ENCODE results near the gene GAS6.

The GAS6 gene

DNA sequence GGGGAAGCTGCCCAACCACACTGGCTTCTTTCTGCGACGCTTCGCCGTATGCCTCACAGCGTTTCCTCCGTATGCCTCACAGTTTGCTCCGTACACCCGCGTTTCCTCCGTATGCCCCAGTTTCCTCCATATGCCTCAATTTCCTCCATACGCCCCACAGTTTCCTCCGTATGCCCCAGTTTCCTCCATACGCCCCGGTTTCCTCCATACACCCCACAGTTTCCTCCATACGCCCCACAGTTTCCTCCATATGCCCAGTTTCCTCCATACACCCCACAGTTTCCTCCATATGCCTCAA, 22.6 kb downstream of the GAS6 start:
- Histone ChIP-seq H3K9ac (ENCODE audit: low read length) (no peak overlapping the region), H3K4me1 (ENCODE audit: low read length) (0 out of 2 replicates have a peak, but pooled peaks cover 6% of the 10 kb centered on the region), H3K79me2 (ENCODE audit: low read length) (peaks cover 91% of the 10 kb centered on the region), H3F3A (ENCODE audit: insufficient read depth, low read length) (peaks cover 27% of the 10 kb centered on the region), H3K4me2 (ENCODE audit: low read depth, low read length) (no peak overlapping the region), H3K9me2 (replicated peaks; ENCODE audit: insufficient read depth, low read length) (no peaks in the 10 kb centered on the region), H4K20me1 (ENCODE audit: insufficient read depth, low read length) (peaks cover 16% of the 10 kb centered on the region), H3K4me3 (ENCODE audit: low read length) (no peak overlapping the region), H3K36me3 (replicated peaks; ENCODE audit: insufficient read depth, low read length) (peaks cover 30% of the 10 kb centered on the region), H2AFZ (ENCODE audit: low read length) (no peak overlapping the region), H3K9me3 (replicated peaks; ENCODE audit: insufficient read depth, low read length) (no peaks in the 10 kb centered on the region), H3K27me3 (replicated peaks; ENCODE audit: insufficient read depth, low read length) (no peaks in the 10 kb centered on the region), H3K27ac (ENCODE audit: low read length) (no peak overlapping the region)
- DNase-seq: no peak
- TF ChIP-seq EZH2phosphoT487 (IDR thresholded peaks at IDR 0.05; ENCODE audit: low read length): no peak
- no peak for TF ChIP-seq CTCF (IDR thresholded peaks at IDR 0.05; ENCODE audit: low read length)
- no peak for TF ChIP-seq EZH2 (optimal IDR thresholded peaks at IDR 0.05; ENCODE audit: low read depth, low read length)

- no peak overlapping the region for H3K27ac ChIP-seq (ENCODE audit: low read length)
- H3K36me3 ChIP-seq (replicated peaks; ENCODE audit: insufficient read depth, low read length): peaks cover 29% of the 10 kb centered on the region
- H3K4me1 ChIP-seq (ENCODE audit: low read length): 0 out of 2 replicates have a peak, but pooled peaks cover 6% of the 10 kb centered on the region
- peaks cover 16% of the 10 kb centered on the region; the same call in 1 of the 2 replicates for H4K20me1 ChIP-seq (ENCODE audit: insufficient read depth, low read length)
- peaks cover 88% of the 10 kb centered on the region for H3K79me2 ChIP-seq (ENCODE audit: low read length)
- peaks cover 27% of the 10 kb centered on the region for H3F3A ChIP-seq (ENCODE audit: insufficient read depth, low read length)
- no peaks in the 10 kb centered on the region for H3K27me3 ChIP-seq (replicated peaks; ENCODE audit: insufficient read depth, low read length)
- H3K9me3 ChIP-seq (replicated peaks; ENCODE audit: insufficient read depth, low read length): no peaks in the 10 kb centered on the region
- H3K9me2 ChIP-seq (replicated peaks; ENCODE audit: insufficient read depth, low read length): no peaks in the 10 kb centered on the region
- no peak overlapping the region for H3K4me2 ChIP-seq (ENCODE audit: low read depth, low read length)
- no peak for DNase-seq
- no peak overlapping the region for H2AFZ ChIP-seq (ENCODE audit: low read length)
- H3K9ac ChIP-seq (ENCODE audit: low read length): no peak overlapping the region
- TF ChIP-seq EZH2 (optimal IDR thresholded peaks at IDR 0.05; ENCODE audit: low read depth, low read length): no peak
- no peak overlapping the region for H3K4me3 ChIP-seq (ENCODE audit: low read length)
These were observed 23.1 kb downstream of the GAS6 start for GRCh38 chr13:113840541-113841352.

GRCh38 chr13:113839536-113840204, 24.2 kb downstream of the GAS6 start:
- H3K4me2 ChIP-seq (ENCODE audit: low read depth, low read length): no peak overlapping the region
- TF ChIP-seq EZH2phosphoT487 (IDR thresholded peaks at IDR 0.05; ENCODE audit: low read length) (no peak), CTCF (IDR thresholded peaks at IDR 0.05; ENCODE audit: low read length) (no peak), EZH2 (optimal IDR thresholded peaks at IDR 0.05; ENCODE audit: low read depth, low read length) (no peak)
- no peak overlapping the region for H3K27ac ChIP-seq (ENCODE audit: low read length)
- H3K27me3 ChIP-seq (replicated peaks; ENCODE audit: insufficient read depth, low read length): no peaks in the 10 kb centered on the region
- no peak overlapping the region for H3K9ac ChIP-seq (ENCODE audit: low read length)
- no peaks in the 10 kb centered on the region for H3K9me2 ChIP-seq (replicated peaks; ENCODE audit: insufficient read depth, low read length)
- peaks cover 16% of the 10 kb centered on the region; the same call in 1 of the 2 replicates for H4K20me1 ChIP-seq (ENCODE audit: insufficient read depth, low read length)
- H3K9me3 ChIP-seq (replicated peaks; ENCODE audit: insufficient read depth, low read length): no peaks in the 10 kb centered on the region
- no peak for DNase-seq
- 0 out of 2 replicates have a peak, but pooled peaks cover 6% of the 10 kb centered on the region for H3K4me1 ChIP-seq (ENCODE audit: low read length)
- peaks cover 88% of the 10 kb centered on the region for H3K79me2 ChIP-seq (ENCODE audit: low read length)
- no peak overlapping the region for H3K4me3 ChIP-seq (ENCODE audit: low read length)
- peaks cover 30% of the 10 kb centered on the region for H3K36me3 ChIP-seq (replicated peaks; ENCODE audit: insufficient read depth, low read length)
- no peak overlapping the region for H2AFZ ChIP-seq (ENCODE audit: low read length)
- H3F3A ChIP-seq (ENCODE audit: insufficient read depth, low read length): peaks cover 27% of the 10 kb centered on the region
